CD4-positive, alpha-beta T cell (primary cell): ENCODE results near the gene DLEC1. TPM values are rescaled to one million over a fixed set of nuclear protein-coding genes. Genes with fewer than 3 reads are reported as not detected.
"Not testable (repeated sequence)": the region's sequence is repeated elsewhere in the genome, so short reads cannot be mapped to it uniquely, and the experiment has no call there.

Experiments
- ATAC-seq: fragments of 200-7000 bp; cut with Tn5 transposase; one replicate; pipeline ENCODE4 v1.10.0; 2022; ENCODE audit warnings: mild to moderate bottlenecking; ENCODE audit not compliant: poor library complexity
- CTCF ChIA-PET: fragments of 350-600 bp; sonication (Branson Sonifier 250); formaldehyde crosslinking; loops from one replicate; lab custom pipeline; 2021; ENCODE audit warnings: antibody characterized with exemption, inconsistent platforms; lab: Charles Lee
- POLR2A ChIA-PET: fragments of 350-600 bp; sonication (Branson Sonifier 250); formaldehyde crosslinking; loops from one replicate; lab custom pipeline; 2021; ENCODE audit warnings: antibody characterized with exemption, inconsistent platforms; lab: Charles Lee
- DNase-seq, 14 experiments: peaks; one replicate each; pipeline ENCODE4 v3.0.0-alpha.2; 2013 to 2020; ENCODE audit warnings: mixed read lengths in 2 of 14
- H3K27ac ChIP-seq, 2 donors: one replicate each; pipeline versions ENCODE4 v1.5.1 to v1.7.0; 2013; ENCODE audit warnings: low read length in 2 of 2, low read depth in 1 of 2, mild to moderate bottlenecking in 1 of 2
- H3K27me3 ChIP-seq, 2 experiments: 1 replicate in 1 of 2; 2 replicates in 1 of 2; pipeline versions ENCODE4 v1.6.1 to v1.7.0; 2013; ENCODE audit warnings: low read length in 2 of 2, control low read depth in 1 of 2, mild to moderate bottlenecking in 1 of 2, moderate library complexity in 1 of 2; ENCODE audit not compliant: insufficient read depth in 2 of 2, control insufficient read depth in 1 of 2
- H3K36me3 ChIP-seq: one replicate; pipeline ENCODE4 v1.6.1; 2013; ENCODE audit warnings: low read length, control low read depth; ENCODE audit not compliant: insufficient read depth
- H3K4me1 ChIP-seq: one replicate; pipeline ENCODE4 v1.6.1; 2013; ENCODE audit warnings: low read length, control low read depth; ENCODE audit not compliant: insufficient read depth
- H3K4me3 ChIP-seq: one replicate; pipeline ENCODE4 v1.5.1; 2013; ENCODE audit warnings: mild to moderate bottlenecking, low read length, moderate library complexity
- H3K9me3 ChIP-seq, 2 experiments: 1 replicate in 1 of 2; 2 replicates in 1 of 2; pipeline versions ENCODE4 v1.6.1 to v1.7.0; 2013; ENCODE audit warnings: low read length in 2 of 2, mild to moderate bottlenecking in 2 of 2, control low read depth in 1 of 2, moderate library complexity in 1 of 2; ENCODE audit not compliant: control insufficient read depth in 1 of 2, insufficient read depth in 1 of 2
- H3K27ac Mint-ChIP-seq: one replicate; pipeline ENCODE4 v1.8.0; 2020; ENCODE audit warnings: mixed read lengths
- H3K27me3 Mint-ChIP-seq: one replicate; pipeline ENCODE4 v1.8.0; 2021; ENCODE audit warnings: mixed read lengths
- H3K36me3 Mint-ChIP-seq: one replicate; pipeline ENCODE4 v1.8.0; 2021; ENCODE audit warnings: low read depth, mixed read lengths
- H3K4me1 Mint-ChIP-seq: one replicate; pipeline ENCODE4 v1.8.0; 2021; ENCODE audit warnings: low read depth, mixed read lengths
- H3K4me3 Mint-ChIP-seq: one replicate; pipeline ENCODE4 v1.8.0; 2020; ENCODE audit warnings: mild to moderate bottlenecking, mixed read lengths
- H3K9me3 Mint-ChIP-seq: one replicate; pipeline ENCODE4 v1.8.0; 2020; ENCODE audit warnings: mixed read lengths
- intact Hi-C, 2 experiments: fragments of 100-400 bp; cut with DNase I in 1 of 2; cut with micrococcal nuclease in 1 of 2; formaldehyde crosslinking; loops; one replicate each; pipeline versions ENCODE4 v1.15.1 to v1.9.0; 2023 to 2025; cut with DNase I, micrococcal nuclease
- total RNA-seq, 174 experiments: library from RNA in 2 of 174; stranded (reverse) in 2 of 174; gene quantifications; one replicate each; pipeline ENCODE4 v1.2.3 and lab custom pipeline; 2021 to 2026
- TF ChIP-seq, protein P1 (sequence below): fragments of 200-600 bp; IDR thresholded peaks from one replicate; pipeline ENCODE4 v1.8.0; 2022; ENCODE audit warnings: antibody characterized with exemption, mild to moderate bottlenecking

The DLEC1 gene
- total RNA-seq, 2 experiments from 2014 or later, result 4.4 to 5.1 TPM

DNA sequence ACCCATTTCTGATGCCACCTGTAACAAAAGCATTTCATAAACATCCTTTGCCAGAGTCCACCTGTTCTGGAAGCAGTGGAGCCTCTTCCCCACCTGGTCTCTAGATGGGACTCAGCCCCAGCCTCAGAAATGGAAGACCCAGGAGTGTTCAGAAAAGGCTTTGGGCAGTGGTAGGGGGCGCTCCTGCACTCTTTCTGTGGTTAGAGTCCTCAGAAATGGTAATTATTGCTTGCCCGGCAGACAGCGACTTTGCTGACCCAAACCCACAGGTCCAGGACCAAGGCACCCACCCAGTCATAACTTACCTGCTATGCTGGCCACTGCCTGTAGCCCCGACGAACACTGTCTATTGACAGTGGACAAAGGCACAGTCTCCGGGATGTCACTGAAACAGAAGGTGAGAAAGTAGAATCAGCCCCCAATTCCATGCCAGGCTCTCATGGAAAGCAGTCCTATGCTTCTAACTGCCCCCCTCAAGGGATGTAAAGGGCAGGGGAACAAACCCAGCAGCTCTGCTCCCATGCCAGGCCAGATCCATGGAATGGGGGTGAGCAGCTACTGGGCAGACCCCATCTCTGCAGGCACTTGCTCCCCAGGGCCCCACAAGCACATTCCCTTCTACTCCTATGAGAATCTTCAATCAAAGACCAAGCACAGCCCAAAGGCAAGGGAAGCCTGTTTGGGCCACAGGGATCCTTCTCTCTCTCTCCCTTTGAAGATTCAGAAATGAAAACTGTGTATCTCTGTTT, 92.8 kb downstream of the DLEC1 start:
- Histone ChIP-seq H3K27me3 (no peaks in the 10 kb centered on the region), H3K4me3 (no peak overlapping the region), H3K36me3 (peaks cover 74% of the 10 kb centered on the region), H3K9me3 (no peaks in the 10 kb centered on the region), H3K27ac (no peak overlapping the region), H3K4me1 (peaks cover 46% of the 10 kb centered on the region)
- Mint-ChIP-seq H3K27me3 (no peaks in the 10 kb centered on the region), H3K4me3 (no peak overlapping the region), H3K36me3 (peaks cover 92% of the 10 kb centered on the region), H3K4me1 (peaks cover 51% of the 10 kb centered on the region), H3K9me3 (no peaks in the 10 kb centered on the region), H3K27ac (peak overlapping the region; percentile 63)
- CTCF ChIA-PET, result no interaction called here
- POLR2A ChIA-PET, result no interaction called here
- TF ChIP-seq, protein P1, sequence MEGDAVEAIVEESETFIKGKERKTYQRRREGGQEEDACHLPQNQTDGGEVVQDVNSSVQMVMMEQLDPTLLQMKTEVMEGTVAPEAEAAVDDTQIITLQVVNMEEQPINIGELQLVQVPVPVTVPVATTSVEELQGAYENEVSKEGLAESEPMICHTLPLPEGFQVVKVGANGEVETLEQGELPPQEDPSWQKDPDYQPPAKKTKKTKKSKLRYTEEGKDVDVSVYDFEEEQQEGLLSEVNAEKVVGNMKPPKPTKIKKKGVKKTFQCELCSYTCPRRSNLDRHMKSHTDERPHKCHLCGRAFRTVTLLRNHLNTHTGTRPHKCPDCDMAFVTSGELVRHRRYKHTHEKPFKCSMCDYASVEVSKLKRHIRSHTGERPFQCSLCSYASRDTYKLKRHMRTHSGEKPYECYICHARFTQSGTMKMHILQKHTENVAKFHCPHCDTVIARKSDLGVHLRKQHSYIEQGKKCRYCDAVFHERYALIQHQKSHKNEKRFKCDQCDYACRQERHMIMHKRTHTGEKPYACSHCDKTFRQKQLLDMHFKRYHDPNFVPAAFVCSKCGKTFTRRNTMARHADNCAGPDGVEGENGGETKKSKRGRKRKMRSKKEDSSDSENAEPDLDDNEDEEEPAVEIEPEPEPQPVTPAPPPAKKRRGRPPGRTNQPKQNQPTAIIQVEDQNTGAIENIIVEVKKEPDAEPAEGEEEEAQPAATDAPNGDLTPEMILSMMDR, result peak; percentile 28
- peak in 6 of 14 experiments; percentile 23 to 60 (median 43) for DNase-seq
- no peak for ATAC-seq
- intact Hi-C loops, result loop anchor here (5.0 to 10.0 kb wide), 5 partner anchors 83 to 1273 kb away; partner anchors contain the start of genes EPM2AIP1 (in 1 of the 2), MLH1 (in 1 of the 2) and RPSA (in 1 of the 2)

DNA sequence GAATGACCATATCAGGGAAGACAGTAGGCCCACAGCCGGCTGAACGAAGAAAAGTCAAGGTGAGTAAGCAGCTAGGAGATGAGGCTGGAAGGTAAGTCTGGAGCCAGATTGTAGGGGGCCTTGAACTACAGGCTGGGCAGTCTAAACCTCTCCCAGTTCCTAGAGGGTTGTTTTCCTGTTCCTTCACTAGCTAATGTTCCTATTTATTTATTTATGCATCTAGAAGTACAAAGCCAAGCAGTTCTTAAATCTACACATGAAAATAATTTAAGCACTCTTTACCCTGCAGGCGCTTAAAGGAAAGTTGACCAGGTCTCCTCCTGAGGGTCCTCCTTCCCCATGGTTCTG, 94.2 kb downstream of the DLEC1 start:
- H3K27ac Mint-ChIP-seq, result peak overlapping the region; percentile 57
- H3K9me3 Mint-ChIP-seq, result no peaks in the 10 kb centered on the region
- H3K4me1 Mint-ChIP-seq, result peaks cover 65% of the 10 kb centered on the region
- no peaks in the 10 kb centered on the region for H3K9me3 ChIP-seq
- CTCF ChIA-PET, result no interaction called here
- H3K4me1 ChIP-seq, result peaks cover 56% of the 10 kb centered on the region
- H3K4me3 Mint-ChIP-seq, result no peak overlapping the region
- peaks cover 60% of the 10 kb centered on the region for H3K36me3 ChIP-seq
- no peaks in the 10 kb centered on the region for H3K27me3 ChIP-seq
- ATAC-seq (no peak), DNase-seq (no peak)
- no peaks in the 10 kb centered on the region for H3K27me3 Mint-ChIP-seq
- TF ChIP-seq, protein P1, result no peak
- H3K4me3 ChIP-seq, result no peak overlapping the region
- POLR2A ChIA-PET, result no interaction called here
- H3K36me3 Mint-ChIP-seq, result peaks cover 87% of the 10 kb centered on the region
- intact Hi-C loops, result loop anchor here (5.0 to 10.0 kb wide), 5 partner anchors 82 to 1272 kb away; partner anchors contain the start of genes EPM2AIP1 (in 1 of the 2), MLH1 (in 1 of the 2) and RPSA (in 1 of the 2)
- no peak overlapping the region for H3K27ac ChIP-seq

DNA sequence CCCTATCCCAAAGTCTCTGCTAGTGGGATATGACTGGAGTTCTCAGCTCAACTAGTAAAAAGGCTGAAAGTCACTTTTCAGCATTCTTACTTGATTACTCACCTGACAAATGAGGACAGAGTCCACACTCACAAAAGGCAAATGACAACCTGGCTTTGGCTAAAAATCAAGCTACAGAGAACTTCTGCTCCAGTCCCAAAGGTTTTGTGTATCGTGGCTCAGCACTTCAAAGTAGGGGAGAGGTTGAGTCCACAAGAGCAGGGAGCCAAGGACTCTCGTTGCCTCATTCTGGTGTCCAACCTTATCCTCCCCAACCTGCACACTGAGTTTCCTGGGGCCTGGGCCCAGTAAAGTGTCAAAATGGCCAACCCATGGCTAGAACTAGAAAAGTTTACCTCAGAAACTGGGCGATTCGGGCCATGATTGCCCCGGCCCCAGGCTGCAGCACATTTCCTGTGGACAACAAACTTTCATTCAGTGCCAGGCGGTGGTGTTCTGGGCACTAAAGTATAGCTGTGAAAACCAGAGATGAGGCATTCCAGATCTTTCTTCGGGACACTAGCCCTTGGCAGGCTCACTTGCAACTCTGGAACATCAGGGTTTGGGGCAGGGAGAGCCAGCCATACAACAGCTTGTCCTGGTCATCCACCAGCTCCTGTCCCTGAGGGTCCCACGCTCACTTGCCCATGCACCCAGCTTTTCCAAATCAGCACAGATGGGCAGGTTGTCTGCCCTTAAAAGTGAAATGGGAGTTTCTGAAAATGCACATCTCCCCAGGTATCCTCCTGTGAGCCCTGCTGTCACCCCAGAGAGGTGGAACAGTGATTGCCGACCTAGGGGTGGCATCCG, 94.8 kb downstream of the DLEC1 start:
- peak overlapping the region; percentile 83 for H3K4me3 Mint-ChIP-seq
- intact Hi-C loops, result loop anchor here (5.0 to 10.0 kb wide), 5 partner anchors 81 to 1271 kb away; partner anchors contain the start of genes EPM2AIP1 (in 1 of the 2), MLH1 (in 1 of the 2) and RPSA (in 1 of the 2)
- H3K4me3 ChIP-seq, result no peak overlapping the region
- no peaks in the 10 kb centered on the region for H3K27me3 ChIP-seq
- TF ChIP-seq, protein P1, result no peak
- DNase-seq (no peak), ATAC-seq (no peak)
- H3K27me3 Mint-ChIP-seq, result no peaks in the 10 kb centered on the region
- peaks cover 87% of the 10 kb centered on the region for H3K36me3 Mint-ChIP-seq
- no peaks in the 10 kb centered on the region for H3K9me3 ChIP-seq
- H3K27ac ChIP-seq, result no peak overlapping the region
- H3K36me3 ChIP-seq, result peaks cover 55% of the 10 kb centered on the region
- peaks cover 68% of the 10 kb centered on the region for H3K4me1 Mint-ChIP-seq
- ChIA-PET POLR2A (no interaction called here), CTCF (no interaction called here)
- no peaks in the 10 kb centered on the region for H3K9me3 Mint-ChIP-seq
- peak overlapping the region; percentile 57 for H3K27ac Mint-ChIP-seq
- peaks cover 59% of the 10 kb centered on the region for H3K4me1 ChIP-seq

DNA sequence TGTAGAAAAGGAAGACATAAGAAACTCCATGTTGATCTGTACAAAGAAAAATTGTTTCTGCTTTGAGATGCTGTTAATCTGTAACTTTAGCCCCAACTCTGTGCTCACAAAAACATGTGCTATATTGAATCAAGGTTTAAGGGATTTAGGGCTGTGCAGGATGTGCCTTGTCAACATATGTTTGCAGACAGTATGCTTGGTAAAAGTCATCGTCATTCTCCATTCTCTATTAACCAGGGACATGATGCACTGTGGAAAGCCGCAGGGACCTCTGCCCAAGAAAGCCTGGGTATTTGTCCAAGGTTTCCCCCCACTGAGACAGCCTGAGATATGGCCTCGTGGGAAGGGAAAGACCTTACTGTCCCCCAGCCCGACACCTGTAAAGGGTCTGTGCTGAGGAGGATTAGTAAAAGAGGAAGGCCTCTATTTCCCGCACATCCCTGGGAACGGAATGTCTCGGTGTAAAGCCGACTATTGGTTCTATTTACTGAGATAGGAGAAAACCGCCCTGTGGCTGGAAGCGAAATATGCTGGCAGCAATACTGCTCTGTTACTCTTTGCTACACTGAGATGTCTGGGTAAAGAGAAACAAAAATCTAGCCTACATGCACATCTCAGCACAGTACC, 95.6 kb downstream of the DLEC1 start:
- H3K36me3 ChIP-seq, result peaks cover 46% of the 10 kb centered on the region
- POLR2A ChIA-PET, H3K4me3 ChIP-seq, H3K9me3 ChIP-seq, CTCF ChIA-PET, H3K27me3 Mint-ChIP-seq, DNase-seq, ATAC-seq, H3K27ac ChIP-seq, H3K27me3 ChIP-seq, H3K9me3 Mint-ChIP-seq: not testable (repeated sequence)
- Mint-ChIP-seq H3K27ac (peak overlapping the region; percentile 92), H3K36me3 (peaks cover 84% of the 10 kb centered on the region), H3K4me3 (peak overlapping the region; percentile 97), H3K4me1 (peaks cover 75% of the 10 kb centered on the region)
- H3K4me1 ChIP-seq, result peaks cover 64% of the 10 kb centered on the region
- intact Hi-C loops, result loop anchor here (5.0 to 10.0 kb wide), 8 partner anchors 80 to 1270 kb away; partner anchors contain the start of genes DLEC1 (in 1 of the 2), EPM2AIP1 (in 1 of the 2), EXOG (in 1 of the 2) and MLH1 (in 1 of the 2)
